Thyroid gland (tissue), 4 donors: ENCODE measurements around the gene SLC43A2.

Experiments used
- POLR2A ChIP-seq, 2 donors: fragments of 450-650 bp; IDR thresholded peaks; one replicate each; pipeline ENCODE4 v1.6.1; 2017; ENCODE audit warnings: antibody characterized with exemption in 2 of 2, mild to moderate bottlenecking in 2 of 2, moderate library complexity in 1 of 2
- TF ChIP-seq, protein P1 (sequence below), 6 experiments: fragments of 200-600 bp in 3 of 6; fragments of 450-650 bp in 3 of 6; sonication (generic) in 3 of 6; IDR thresholded peaks; one replicate each; pipeline ENCODE4 v1.5.1; 2016 to 2019; ENCODE audit warnings: antibody characterized with exemption in 6 of 6, mild to moderate bottlenecking in 2 of 6, inconsistent platforms in 1 of 6, moderate library complexity in 1 of 6

DNA sequence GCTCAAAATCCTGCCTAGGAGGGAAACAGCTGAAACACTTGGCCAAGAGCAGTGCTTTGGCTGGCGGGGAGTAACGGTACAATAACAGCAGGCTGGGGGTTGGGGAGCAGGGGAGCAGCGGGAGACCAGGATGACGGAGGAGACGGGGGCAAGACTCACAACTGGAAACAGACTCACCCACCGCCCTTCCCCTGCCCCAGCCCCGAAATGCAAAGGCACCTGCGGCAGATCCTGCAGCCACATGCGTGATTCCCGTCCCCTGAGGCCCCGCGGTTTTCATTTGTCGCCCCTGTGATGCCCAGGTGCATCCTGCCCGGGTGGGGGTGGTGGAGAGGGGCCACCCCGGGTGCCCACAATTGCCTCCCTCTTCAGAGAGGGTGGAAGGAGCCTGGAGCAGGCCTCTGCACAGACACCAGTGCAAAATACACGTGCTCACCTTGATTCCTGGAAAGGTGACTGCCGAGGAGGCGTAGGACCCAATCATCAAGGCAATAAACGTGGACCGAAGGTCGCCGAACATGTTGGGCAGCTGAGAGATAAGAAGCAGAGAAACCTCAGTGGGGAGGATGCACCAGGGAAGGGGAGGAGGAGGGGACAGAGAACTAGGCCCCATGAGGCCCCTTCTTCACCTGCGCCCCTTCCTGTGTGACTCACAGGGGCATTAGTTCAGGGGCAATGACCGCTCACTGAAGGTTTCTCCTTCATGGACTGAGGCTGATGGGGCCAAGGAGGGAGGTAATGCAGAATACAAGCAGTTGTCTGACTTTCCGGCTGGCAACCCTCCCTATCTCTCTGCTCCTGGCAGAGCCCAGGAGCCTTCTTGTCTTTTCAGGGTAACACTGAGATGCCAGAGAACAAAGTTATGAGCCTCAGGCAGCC, 35.6 kb downstream of the SLC43A2 start:
- TF ChIP-seq, protein P1, sequence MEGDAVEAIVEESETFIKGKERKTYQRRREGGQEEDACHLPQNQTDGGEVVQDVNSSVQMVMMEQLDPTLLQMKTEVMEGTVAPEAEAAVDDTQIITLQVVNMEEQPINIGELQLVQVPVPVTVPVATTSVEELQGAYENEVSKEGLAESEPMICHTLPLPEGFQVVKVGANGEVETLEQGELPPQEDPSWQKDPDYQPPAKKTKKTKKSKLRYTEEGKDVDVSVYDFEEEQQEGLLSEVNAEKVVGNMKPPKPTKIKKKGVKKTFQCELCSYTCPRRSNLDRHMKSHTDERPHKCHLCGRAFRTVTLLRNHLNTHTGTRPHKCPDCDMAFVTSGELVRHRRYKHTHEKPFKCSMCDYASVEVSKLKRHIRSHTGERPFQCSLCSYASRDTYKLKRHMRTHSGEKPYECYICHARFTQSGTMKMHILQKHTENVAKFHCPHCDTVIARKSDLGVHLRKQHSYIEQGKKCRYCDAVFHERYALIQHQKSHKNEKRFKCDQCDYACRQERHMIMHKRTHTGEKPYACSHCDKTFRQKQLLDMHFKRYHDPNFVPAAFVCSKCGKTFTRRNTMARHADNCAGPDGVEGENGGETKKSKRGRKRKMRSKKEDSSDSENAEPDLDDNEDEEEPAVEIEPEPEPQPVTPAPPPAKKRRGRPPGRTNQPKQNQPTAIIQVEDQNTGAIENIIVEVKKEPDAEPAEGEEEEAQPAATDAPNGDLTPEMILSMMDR (IDR thresholded peaks at IDR 0.05) = no peak
- no peak for TF ChIP-seq POLR2A (IDR thresholded peaks at IDR 0.05)
